Lung (tissue), 12 donors: ENCODE results near the gene ADGRF5. TPM values are rescaled to one million over a fixed set of nuclear protein-coding genes. Genes with fewer than 3 reads are reported as not detected.
A peak's percentile ranks its signal among the peaks of the same experiment; 100 is the strongest.

Source experiments
- ATAC-seq: fragments of 200-7000 bp; cut with Tn5 transposase; one replicate; pipeline ENCODE4 v1.9.1; 2020; ENCODE audit warnings: moderate number of reproducible peaks; ENCODE audit not compliant: insufficient read depth, low FRiP score
- DNase-seq, 3 donors: peaks; one replicate each; pipeline ENCODE4 v3.0.0-alpha.2; 2013 to 2017
- H3K27ac ChIP-seq, 2 donors: one replicate each; pipeline ENCODE4 v1.5.1; 2013; ENCODE audit warnings: mild to moderate bottlenecking in 2 of 2, moderate library complexity in 2 of 2, control low read depth in 1 of 2, inconsistent platforms in 1 of 2, low read depth in 1 of 2, low read length in 1 of 2
- H3K27me3 ChIP-seq, 3 donors: one replicate each; pipeline ENCODE4 v1.5.1; 2013; ENCODE audit warnings: low read length in 2 of 3; ENCODE audit not compliant: control insufficient read depth in 3 of 3, insufficient read depth in 3 of 3
- H3K36me3 ChIP-seq, 4 donors: one replicate each; pipeline ENCODE4 v1.5.1; 2013; ENCODE audit warnings: low read length in 4 of 4, mild to moderate bottlenecking in 1 of 4, moderate library complexity in 1 of 4; ENCODE audit not compliant: control insufficient read depth in 4 of 4, insufficient read depth in 4 of 4
- H3K4me1 ChIP-seq, 5 donors: one replicate each; pipeline ENCODE4 v1.5.1; 2013; ENCODE audit warnings: low read length in 5 of 5, mild to moderate bottlenecking in 2 of 5, moderate library complexity in 1 of 5; ENCODE audit not compliant: control insufficient read depth in 5 of 5, insufficient read depth in 5 of 5
- H3K4me3 ChIP-seq: one replicate; pipeline ENCODE4 v1.5.1; 2013; ENCODE audit warnings: mild to moderate bottlenecking, control low read depth, moderate library complexity
- H3K9ac ChIP-seq, 2 donors: one replicate each; pipeline ENCODE4 v1.5.1; 2013; ENCODE audit warnings: low read length in 2 of 2, control low read depth in 1 of 2; ENCODE audit not compliant: insufficient read depth in 1 of 2
- H3K9me3 ChIP-seq, 4 donors: one replicate each; pipeline ENCODE4 v1.5.1; 2013; ENCODE audit warnings: low read length in 3 of 4, mild to moderate bottlenecking in 1 of 4, moderate library complexity in 1 of 4; ENCODE audit not compliant: control insufficient read depth in 4 of 4, insufficient read depth in 3 of 4
- WGBS, 2 donors: extraction: QIAGEN DNeasy Blood & Tissue Kit; methylation state at CpG; one replicate each; pipeline ENCODE4 v1.1.7; 2013; 5-methylcytosine and 5-hydroxymethylcytosine counted together
- polyA plus RNA-seq, 2 donors: library from polyadenylated mRNA; stranded (reverse); fragments of 200-250 nt; gene quantifications; one replicate each; pipeline ENCODE4 v1.2.1, GENCODE V29; 2013
- total RNA-seq, 2 donors: library from RNA; depleted of rRNA in 1 of 2; stranded (reverse); fragments of >200 nt in 1 of 2; gene quantifications; one replicate each; pipeline ENCODE4 v1.2.1, GENCODE V29; 2014 to 2021
- TF ChIP-seq, protein P1 (sequence below): IDR thresholded peaks from 2 replicates; pipeline ENCODE4 v1.5.1; 2012; ENCODE audit warnings: mild to moderate bottlenecking; ENCODE audit errors: control extremely low read depth, extremely low read depth
- donor health status: control.
- donor health status: control.
- donor health status: Bipolar disorder and iron deficiency.
- donor health status: healthy.
- donor health status: DM: yes; HTN: yes; CAD: no.

Gene ADGRF5
- total and polyA plus RNA-seq, 4 donors, result 71.3 to 339 (median 142) TPM

DNA sequence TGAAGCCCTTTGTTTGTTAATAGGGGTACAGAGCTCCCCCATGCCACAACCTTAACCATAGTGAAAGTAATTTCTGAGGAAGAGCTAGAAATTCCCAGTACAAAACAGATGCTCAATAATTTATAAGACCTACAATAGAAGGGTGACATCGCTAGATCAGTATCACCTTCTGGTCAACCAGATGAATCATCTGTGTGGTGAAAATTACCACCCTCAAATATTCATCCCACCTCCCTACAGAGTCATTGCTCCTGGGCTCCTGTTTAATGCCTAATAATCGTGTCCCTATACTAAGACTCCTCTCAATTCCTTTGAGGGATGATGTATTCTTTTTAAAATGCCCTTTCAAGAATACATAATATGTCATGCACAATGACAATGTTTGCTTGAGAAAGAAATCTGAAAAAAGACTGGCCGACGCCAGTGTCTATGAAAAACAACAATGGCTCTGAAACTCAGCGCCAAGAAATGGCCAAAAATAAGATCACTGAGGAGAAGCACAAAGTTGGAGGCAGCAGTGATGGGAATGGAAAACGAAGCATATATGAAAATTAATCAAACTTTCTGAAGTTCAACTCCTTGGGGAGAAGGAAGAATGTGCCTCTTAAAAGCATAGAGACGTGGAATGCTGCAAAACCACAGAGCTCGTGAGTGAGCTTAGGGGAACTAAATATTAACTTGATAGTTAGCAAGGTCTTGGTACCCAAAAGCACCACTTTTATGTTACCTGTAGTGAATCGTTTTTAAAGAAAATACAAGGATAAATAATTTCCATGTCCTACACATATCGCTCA, 11.0 kb upstream of the ADGRF5 start:
- no peak overlapping the region for H3K4me3 ChIP-seq
- H3K27ac ChIP-seq, result peak overlapping the region; percentile 72 to 79
- H3K4me1 ChIP-seq, result peaks cover 0 to 23% (median 4%) of the 10 kb centered on the region in 5 donors
- H3K9ac ChIP-seq, result no peak overlapping the region
- H3K9me3 ChIP-seq, result peaks cover 0 to 1% (median 0%) of the 10 kb centered on the region in 4 donors
- DNase-seq (peak in 2 of 3 donors; percentile 56 to 79), ATAC-seq (peak; percentile 38)
- no peaks in the 10 kb centered on the region for H3K27me3 ChIP-seq
- peaks cover 0 to 2% (median 0%) of the 10 kb centered on the region in 4 donors for H3K36me3 ChIP-seq
- WGBS, 2 donors, result 44 to 61% methylated on average over 10 of the region's 10 CpGs
- TF ChIP-seq, protein P1, sequence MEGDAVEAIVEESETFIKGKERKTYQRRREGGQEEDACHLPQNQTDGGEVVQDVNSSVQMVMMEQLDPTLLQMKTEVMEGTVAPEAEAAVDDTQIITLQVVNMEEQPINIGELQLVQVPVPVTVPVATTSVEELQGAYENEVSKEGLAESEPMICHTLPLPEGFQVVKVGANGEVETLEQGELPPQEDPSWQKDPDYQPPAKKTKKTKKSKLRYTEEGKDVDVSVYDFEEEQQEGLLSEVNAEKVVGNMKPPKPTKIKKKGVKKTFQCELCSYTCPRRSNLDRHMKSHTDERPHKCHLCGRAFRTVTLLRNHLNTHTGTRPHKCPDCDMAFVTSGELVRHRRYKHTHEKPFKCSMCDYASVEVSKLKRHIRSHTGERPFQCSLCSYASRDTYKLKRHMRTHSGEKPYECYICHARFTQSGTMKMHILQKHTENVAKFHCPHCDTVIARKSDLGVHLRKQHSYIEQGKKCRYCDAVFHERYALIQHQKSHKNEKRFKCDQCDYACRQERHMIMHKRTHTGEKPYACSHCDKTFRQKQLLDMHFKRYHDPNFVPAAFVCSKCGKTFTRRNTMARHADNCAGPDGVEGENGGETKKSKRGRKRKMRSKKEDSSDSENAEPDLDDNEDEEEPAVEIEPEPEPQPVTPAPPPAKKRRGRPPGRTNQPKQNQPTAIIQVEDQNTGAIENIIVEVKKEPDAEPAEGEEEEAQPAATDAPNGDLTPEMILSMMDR, result no peak

DNA sequence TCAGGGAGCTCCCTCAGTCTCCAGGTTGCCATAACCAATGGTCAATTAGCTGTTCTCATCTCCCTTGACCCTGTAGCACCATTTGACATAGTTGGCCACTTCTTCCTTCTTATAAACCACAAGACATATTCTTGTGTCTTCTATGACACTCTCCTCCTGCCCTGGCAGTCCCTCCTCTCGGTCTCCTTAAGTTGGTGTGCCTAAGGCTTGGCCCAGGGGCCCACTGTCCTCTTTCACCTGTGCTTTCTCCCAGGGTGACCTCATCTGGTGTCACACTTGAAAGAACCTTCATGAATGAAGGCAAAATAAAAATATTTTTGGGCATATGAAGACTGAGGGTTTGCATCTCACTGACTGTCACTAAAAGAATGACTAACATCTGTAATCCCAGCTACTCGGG, 9.7 kb upstream of the ADGRF5 start:
- Histone ChIP-seq H3K4me1 (peaks cover 0 to 17% (median 4%) of the 10 kb centered on the region in 5 donors), H3K27ac (peak overlapping the region in 1 of 2 donors; percentile 40)

DNA sequence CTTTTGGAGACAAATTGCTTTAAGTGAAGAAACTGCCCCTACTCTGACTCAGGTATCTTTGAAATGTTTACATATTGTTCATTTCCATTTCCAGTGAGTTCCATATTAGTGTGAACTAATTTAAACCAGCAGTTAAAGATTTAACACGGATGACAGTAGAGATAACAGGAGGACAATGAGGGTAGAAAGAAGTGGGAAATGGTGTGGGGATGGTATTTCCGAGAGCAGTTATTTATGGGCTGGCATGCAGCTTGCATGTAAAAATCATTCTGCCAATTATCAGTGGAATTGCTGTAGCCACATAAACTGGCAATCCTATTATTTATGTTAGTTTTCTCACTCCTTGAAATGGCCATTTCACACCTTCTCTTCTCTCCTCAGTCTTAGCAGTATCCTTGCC, 8.6 kb upstream of the ADGRF5 start:
- Histone ChIP-seq H3K27me3 (no peaks in the 10 kb centered on the region), H3K4me1 (peaks cover 0 to 15% (median 4%) of the 10 kb centered on the region in 5 donors), H3K36me3 (no peaks in the 10 kb centered on the region), H3K4me3 (no peak overlapping the region), H3K27ac (peak overlapping the region in 1 of 2 donors; percentile 33), H3K9me3 (no peaks in the 10 kb centered on the region), H3K9ac (no peak overlapping the region)
- TF ChIP-seq, protein P1, result no peak
- ATAC-seq (no peak), DNase-seq (no peak)
- 56 to 77% methylated on average over 2 of the region's 2 CpGs for WGBS, 2 donors

More for the DNA sequence above, 9.7 kb upstream of the ADGRF5 start:
- WGBS, 2 donors, result 88 to 91% methylated on average over 2 of the region's 2 CpGs
- Histone ChIP-seq H3K27me3 (no peaks in the 10 kb centered on the region), H3K36me3 (no peaks in the 10 kb centered on the region), H3K9me3 (peaks cover 0 to 1% (median 0%) of the 10 kb centered on the region in 4 donors), H3K4me3 (no peak overlapping the region), H3K9ac (no peak overlapping the region)
- TF ChIP-seq, protein P1, result no peak
- no peak for ATAC-seq
- DNase-seq, result no peak
